IMR-90 (cell line): ENCODE measurements around the gene UBE2M. TPM values are rescaled to one million over a fixed set of nuclear protein-coding genes. Genes with fewer than 3 reads are reported as not detected.

ENCODE experiments used
- ATAC-seq: fragments of 200-7000 bp; cut with Tn5 transposase; 2 replicates; pipeline ENCODE4 v1.9.1; 2020; ENCODE audit warnings: low read depth, mild to moderate bottlenecking, moderate library complexity
- BruUV-seq: library from RNA; stranded (reverse); fragments of 400-500 nt; replicated peaks from 2 replicates; lab custom pipeline; 2021; lab: Mats Ljungman, UMichigan
- CTCF ChIA-PET: fragments of 300-600 bp; formaldehyde crosslinking; extraction: SDS; loops from one replicate; lab custom pipeline; 2021; ENCODE audit warnings: antibody characterized with exemption; lab: Yijun Ruan, JAX
- POLR2A ChIA-PET: fragments of 300-600 bp; sonication (Branson Sonifier 250); formaldehyde crosslinking; loops from one replicate; lab custom pipeline; 2022; ENCODE audit warnings: antibody characterized with exemption; ENCODE audit not compliant: unreplicated experiment; lab: Charles Lee
- DNase-seq: peaks from one replicate; pipeline ENCODE4 v3.0.0; 2013
- H2AFZ ChIP-seq: replicated peaks from 2 replicates; pipeline ENCODE3; 2013; ENCODE audit warnings: low read length, mild to moderate bottlenecking; ENCODE audit not compliant: poor library complexity
- H2AK5ac ChIP-seq: 2 replicates; pipeline ENCODE4 v1.6.1; 2013; ENCODE audit warnings: low read depth, low read length, inconsistent platforms
- H2AK9ac ChIP-seq: replicated peaks from 2 replicates; pipeline ENCODE3; 2013; ENCODE audit warnings: mild to moderate bottlenecking, low read depth, low read length, moderate library complexity; ENCODE audit not compliant: poor library complexity
- H2BK120ac ChIP-seq: 2 replicates; pipeline ENCODE4 v1.6.1; 2013; ENCODE audit warnings: low read depth, low read length, inconsistent platforms
- H2BK15ac ChIP-seq: 3 replicates; pipeline ENCODE4 v1.6.1; 2013; ENCODE audit warnings: low read depth, low read length, inconsistent platforms
- H2BK20ac ChIP-seq: 2 replicates; pipeline ENCODE4 v1.6.1; 2013; ENCODE audit warnings: low read depth, mild to moderate bottlenecking, inconsistent platforms, low read length, moderate library complexity
- H2BK5ac ChIP-seq: 2 replicates; pipeline ENCODE4 v1.6.1; 2013; ENCODE audit warnings: mild to moderate bottlenecking, low read depth, low read length, inconsistent platforms; ENCODE audit not compliant: poor library complexity, severe bottlenecking
- H3K14ac ChIP-seq: replicated peaks from 2 replicates; pipeline ENCODE4 v1.6.1; 2013; ENCODE audit warnings: low read depth, low read length, inconsistent platforms
- H3K18ac ChIP-seq: 2 replicates; pipeline ENCODE4 v1.6.1; 2013; ENCODE audit warnings: low read depth, low read length, control low read depth
- H3K23ac ChIP-seq: 2 replicates; pipeline ENCODE4 v1.6.1; 2013; ENCODE audit warnings: low read depth, low read length, inconsistent platforms
- H3K27ac ChIP-seq: 2 replicates; pipeline ENCODE4 v1.5.1; 2013; ENCODE audit warnings: mild to moderate bottlenecking, control low read depth, low read length; ENCODE audit not compliant: insufficient read depth
- H3K27me3 ChIP-seq: 2 replicates; pipeline ENCODE4 v1.6.1; 2013; ENCODE audit warnings: low read length; ENCODE audit not compliant: control insufficient read depth, insufficient read depth
- H3K36me3 ChIP-seq: 2 replicates; pipeline ENCODE4 v1.6.1; 2013; ENCODE audit warnings: low read length, mixed read lengths; ENCODE audit not compliant: control insufficient read depth, insufficient read depth
- H3K4ac ChIP-seq: 2 replicates; pipeline ENCODE4 v1.6.1; 2013; ENCODE audit warnings: low read depth, low read length, inconsistent platforms
- H3K4me1 ChIP-seq: 2 replicates; pipeline ENCODE4 v1.6.1; 2013; ENCODE audit warnings: low read length, mixed read lengths; ENCODE audit not compliant: control insufficient read depth, insufficient read depth
- H3K4me2 ChIP-seq: 2 replicates; pipeline ENCODE4 v1.6.1; 2013; ENCODE audit warnings: low read depth, mild to moderate bottlenecking, control low read depth, low read length, moderate library complexity
- H3K4me3 ChIP-seq: 2 replicates; pipeline ENCODE4 v1.5.1; 2013; ENCODE audit warnings: low read depth, mild to moderate bottlenecking, control low read depth, low read length, moderate library complexity; ENCODE audit not compliant: insufficient read depth
- H3K56ac ChIP-seq: 2 replicates; pipeline ENCODE4 v1.6.1; 2013; ENCODE audit warnings: low read length, inconsistent platforms; ENCODE audit not compliant: insufficient read depth; ENCODE audit errors: extremely low read depth
- H3K79me1 ChIP-seq, 2 experiments: 2 replicates each; pipeline ENCODE4 v1.6.1; 2013; ENCODE audit warnings: low read length in 2 of 2, inconsistent platforms in 1 of 2, low read depth in 1 of 2
- H3K9ac ChIP-seq: 2 replicates; pipeline ENCODE4 v1.6.1; 2013; ENCODE audit warnings: low read depth, low read length, control low read depth
- H3K9me1 ChIP-seq: 2 replicates; pipeline ENCODE4 v1.6.1; 2013; ENCODE audit warnings: low read length, inconsistent platforms; ENCODE audit not compliant: insufficient read depth
- H3K9me3 ChIP-seq: 2 replicates; pipeline ENCODE4 v1.6.1; 2013; ENCODE audit warnings: low read length; ENCODE audit not compliant: control insufficient read depth, insufficient read depth
- H4K20me1 ChIP-seq: 2 replicates; pipeline ENCODE4 v1.6.1; 2013; ENCODE audit warnings: low read length, inconsistent platforms; ENCODE audit not compliant: insufficient read depth
- H4K5ac ChIP-seq: 2 replicates; pipeline ENCODE4 v1.6.1; 2013; ENCODE audit warnings: mild to moderate bottlenecking, low read depth, low read length, control low read depth
- H4K8ac ChIP-seq, 2 experiments: 2 replicates each; pipeline ENCODE4 v1.6.1; 2013; ENCODE audit warnings: low read depth in 2 of 2, low read length in 2 of 2, control low read depth in 1 of 2, inconsistent platforms in 1 of 2
- H4K91ac ChIP-seq: 2 replicates; pipeline ENCODE4 v1.6.1; 2013; ENCODE audit warnings: low read depth, low read length, inconsistent platforms; ENCODE audit not compliant: insufficient read depth
- BHLHE40 ChIP-seq: fragments of 150-350 bp; IDR thresholded peaks from 2 replicates; pipeline ENCODE4 v1.6.1; 2016; ENCODE audit warnings: mild to moderate bottlenecking, low read depth, low read length
- CEBPB ChIP-seq: IDR thresholded peaks from 2 replicates; pipeline ENCODE4 v1.6.1; 2012; ENCODE audit warnings: low read depth, low read length, improper control_type of control experiment
- CHD1 ChIP-seq: IDR thresholded peaks from 2 replicates; pipeline ENCODE4 v1.6.1; 2012; ENCODE audit warnings: low read depth, low read length, improper control_type of control experiment
- FOS ChIP-seq: fragments of 150-350 bp; IDR thresholded peaks from 2 replicates; pipeline ENCODE4 v1.6.1; 2016; ENCODE audit warnings: low read depth, low read length
- MAFK ChIP-seq: IDR thresholded peaks from 2 replicates; pipeline ENCODE4 v1.6.1; 2012; ENCODE audit warnings: low read depth, low read length, improper control_type of control experiment
- MAZ ChIP-seq: IDR thresholded peaks from 2 replicates; pipeline ENCODE4 v1.6.1; 2012; ENCODE audit warnings: low read depth, mild to moderate bottlenecking, low read length, improper control_type of control experiment, moderate library complexity, borderline replicate concordance
- NFE2L2 ChIP-seq: fragments of 150-350 bp; IDR thresholded peaks from 2 replicates; pipeline ENCODE4 v1.6.1; 2016; ENCODE audit warnings: low read depth, mild to moderate bottlenecking, low read length
- POLR2A ChIP-seq: IDR thresholded peaks from 2 replicates; pipeline ENCODE4 v1.6.1; 2012; ENCODE audit warnings: mild to moderate bottlenecking, low read depth, low read length
- RAD21 ChIP-seq: IDR thresholded peaks from 2 replicates; pipeline ENCODE4 v1.6.1; 2012; ENCODE audit warnings: low read length, improper control_type of control experiment
- RCOR1 ChIP-seq: IDR thresholded peaks from 2 replicates; pipeline ENCODE4 v1.6.1; 2012; ENCODE audit warnings: mild to moderate bottlenecking, low read length, improper control_type of control experiment; ENCODE audit not compliant: insufficient replicate concordance
- RFX5 ChIP-seq: IDR thresholded peaks from 2 replicates; pipeline ENCODE4 v1.8.0; 2012; ENCODE audit warnings: low read depth, mild to moderate bottlenecking, low read length, moderate library complexity
- SMC3 ChIP-seq: fragments of 150-350 bp; IDR thresholded peaks from 2 replicates; pipeline ENCODE4 v1.6.1; 2016; ENCODE audit warnings: low read depth, mild to moderate bottlenecking, antibody characterized with exemption, low read length, moderate library complexity
- WGBS, 2 experiments: methylation state at CpG; one replicate each; pipeline versions ENCODE4 v1.1.5 to v1.1.7; 2013; ENCODE audit warnings: missing lambda C conversion rate in 2 of 2; ENCODE audit not compliant: insufficient read length in 1 of 2; ENCODE audit errors: extremely low coverage in 2 of 2; 5-methylcytosine and 5-hydroxymethylcytosine counted together
- dilution Hi-C: fragments of 300-500 bp; cut with HindIII; formaldehyde crosslinking; loops from one replicate; pipeline ENCODE4 v1.14.3; 2018; ENCODE audit warnings: low sequenced_read_pairs; ENCODE audit not compliant: unreplicated experiment
- in situ Hi-C: fragments of 300-500 bp; cut with MboI; formaldehyde crosslinking; loops from 3 replicates; pipeline ENCODE4 v1.14.3; 2019; ENCODE audit warnings: low sequenced_read_pairs, inconsistent platforms, mixed read lengths
- intact Hi-C: fragments of 100-400 bp; cut with micrococcal nuclease; formaldehyde crosslinking; loops from 2 replicates; pipeline ENCODE4 v1.10.0; 2022
- polyA plus RNA-seq, 3 experiments: library from polyadenylated mRNA; depleted of rRNA; stranded (reverse); fragments of >200 nt; gene quantifications; 2 replicates each; pipeline ENCODE4 v1.2.3, GENCODE V29; 2012; ENCODE audit warnings: low replicate concordance in 1 of 3
- total RNA-seq: library from RNA; depleted of rRNA; stranded (reverse); fragments of >200 nt; gene quantifications from 2 replicates; pipeline ENCODE4 v1.2.3, GENCODE V29; 2012
- TF ChIP-seq, protein P1 (sequence below): fragments of 150-350 bp; IDR thresholded peaks from 2 replicates; pipeline ENCODE4 v1.6.1; 2016; ENCODE audit warnings: low read depth, mild to moderate bottlenecking, low read length, moderate library complexity, borderline replicate concordance

The UBE2M gene
- total and polyA plus RNA-seq, 2 of the 4 experiments (the other 2 are of a cell fraction): 55.9 to 66.6 TPM

DNA sequence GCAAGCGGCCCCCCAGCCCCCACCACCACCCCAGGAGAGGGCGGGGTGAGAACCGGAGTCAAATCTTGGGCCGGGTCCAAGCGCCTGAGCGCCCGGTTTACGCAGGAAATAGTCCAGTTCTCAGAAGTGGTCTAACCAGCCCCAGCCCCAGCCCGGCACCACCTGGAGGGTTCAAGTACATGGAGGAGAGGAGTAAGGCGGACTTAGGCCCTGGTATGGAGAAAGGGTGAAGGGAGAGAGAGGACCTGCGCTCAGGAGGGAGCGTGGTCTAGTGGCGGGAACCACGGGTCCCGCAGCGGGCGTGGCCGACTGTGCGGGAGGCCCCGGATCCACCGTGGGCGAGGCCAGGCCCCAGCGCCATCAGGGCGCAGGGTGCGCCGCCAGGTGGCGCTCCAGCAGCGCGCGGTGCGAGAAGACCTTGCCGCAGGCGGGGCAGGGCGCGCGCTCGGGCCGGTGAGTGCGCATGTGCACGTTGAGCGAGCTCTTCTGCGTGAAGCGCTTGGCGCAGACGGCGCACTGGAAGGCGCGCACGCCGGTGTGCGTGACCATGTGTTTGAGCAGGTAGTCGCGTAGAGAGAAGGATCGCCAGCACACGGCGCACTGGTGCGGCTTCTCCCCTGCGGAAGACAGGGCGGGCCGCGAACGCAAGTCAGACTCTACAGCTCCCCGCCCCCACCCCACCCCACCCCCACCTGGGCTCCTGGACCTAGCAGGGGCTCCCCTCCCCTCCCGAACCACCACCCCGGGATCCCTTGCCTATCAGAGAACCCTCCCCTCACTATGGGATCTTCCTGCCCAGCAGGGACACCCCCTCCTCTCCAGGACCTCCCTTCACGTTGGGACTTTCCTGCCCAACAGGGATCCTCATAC lies 44.5 kb downstream of the UBE2M start (continued):
- TF ChIP-seq, protein P1, sequence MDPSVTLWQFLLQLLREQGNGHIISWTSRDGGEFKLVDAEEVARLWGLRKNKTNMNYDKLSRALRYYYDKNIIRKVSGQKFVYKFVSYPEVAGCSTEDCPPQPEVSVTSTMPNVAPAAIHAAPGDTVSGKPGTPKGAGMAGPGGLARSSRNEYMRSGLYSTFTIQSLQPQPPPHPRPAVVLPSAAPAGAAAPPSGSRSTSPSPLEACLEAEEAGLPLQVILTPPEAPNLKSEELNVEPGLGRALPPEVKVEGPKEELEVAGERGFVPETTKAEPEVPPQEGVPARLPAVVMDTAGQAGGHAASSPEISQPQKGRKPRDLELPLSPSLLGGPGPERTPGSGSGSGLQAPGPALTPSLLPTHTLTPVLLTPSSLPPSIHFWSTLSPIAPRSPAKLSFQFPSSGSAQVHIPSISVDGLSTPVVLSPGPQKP: no peak
- no peak for TF ChIP-seq CHD1

DNA sequence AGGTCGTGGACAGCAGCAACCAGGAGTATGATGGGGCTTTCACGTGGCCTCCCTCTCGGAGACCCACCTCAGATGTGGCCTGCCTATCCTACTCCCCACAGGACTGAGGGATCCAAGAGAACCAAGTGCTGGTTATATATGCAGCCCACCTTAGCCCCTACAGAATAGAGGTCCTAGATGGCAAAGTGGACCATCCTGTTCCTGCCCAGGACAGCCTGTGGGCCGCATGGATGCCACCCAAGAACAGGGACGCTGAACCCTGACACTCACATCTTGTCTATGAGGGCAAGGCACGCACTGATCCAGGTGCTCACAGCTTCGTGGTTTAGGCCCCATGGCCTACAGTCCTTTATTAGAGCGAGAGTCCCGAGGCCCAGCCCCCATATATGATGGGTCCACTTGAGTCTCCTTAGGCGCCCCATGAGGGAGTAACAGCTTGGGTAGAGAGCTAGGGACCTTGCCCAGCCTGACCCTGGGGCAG lies 45.2 kb downstream of the UBE2M start:
- Histone ChIP-seq H4K5ac (no peak overlapping the region), H3K14ac (no peak overlapping the region), H3K36me3 (peaks cover 20% of the 10 kb centered on the region), H3K79me1 (peaks cover 4 to 51% of the 10 kb centered on the region in 2 experiments; a peak in 3 of 4 replicates), H3K9me1 (peaks cover 8% of the 10 kb centered on the region), H2BK120ac (no peak overlapping the region), H2BK20ac (no peak overlapping the region), H3K9me3 (no peaks in the 10 kb centered on the region), H3K4ac (no peak overlapping the region), H4K20me1 (peaks cover 17% of the 10 kb centered on the region), H2AFZ (no peak overlapping the region), H2AK5ac (no peak overlapping the region), H4K8ac (no peak overlapping the region; a peak in 1 of 4 replicates), H3K27ac (no peak overlapping the region), H3K56ac (no peak overlapping the region), H3K4me1 (peaks cover 4% of the 10 kb centered on the region), H3K9ac (no peak overlapping the region), H3K18ac (no peak overlapping the region), H2BK5ac (no peak overlapping the region), H2AK9ac (no peak overlapping the region), H3K27me3 (no peaks in the 10 kb centered on the region), H3K4me2 (no peak overlapping the region), H4K91ac (no peak overlapping the region), H3K4me3 (no peak overlapping the region), H3K23ac (no peak overlapping the region), H2BK15ac (no peak overlapping the region; the same call in 2 of the 3 replicates)
- DNase-seq: no peak
- WGBS, 2 experiments: 90% methylated on average over 4 of the region's 10 CpGs; no CpG with 5 or more reads in 1 of the 2 experiments
- ChIA-PET CTCF (no interaction called here), POLR2A (no interaction called here)
- no peak for ATAC-seq
- in situ Hi-C loops (no loop called here), dilution Hi-C loops (no loop called here), intact Hi-C loops (no loop called here)
- no TSS peak for BruUV-seq
- TF ChIP-seq, protein P1: no peak
- no peak for TF ChIP-seq MAFK
- TF ChIP-seq CEBPB: no peak
- no peak for TF ChIP-seq NFE2L2
- no peak for TF ChIP-seq RFX5
- no peak for TF ChIP-seq BHLHE40
- TF ChIP-seq RAD21: no peak
- no peak for TF ChIP-seq FOS
- TF ChIP-seq RCOR1: no peak
- no peak for TF ChIP-seq POLR2A
- TF ChIP-seq SMC3: no peak
- TF ChIP-seq MAZ: no peak
